OCI-LY7 (cell line): Measurements from ENCODE around the gene HAND2. TPM values are rescaled to one million over a fixed set of nuclear protein-coding genes. Genes with fewer than 3 reads are reported as not detected.

Experiments used
- BruUV-seq: library from RNA; stranded (reverse); fragments of 400-500 nt; replicated peaks from 2 replicates; lab custom pipeline; 2021; lab: Mats Ljungman, UMichigan
- CTCF ChIA-PET: fragments of 300-600 bp; sonication (Branson Sonifier 250); formaldehyde crosslinking; loops from one replicate; lab custom pipeline; 2022; ENCODE audit warnings: antibody characterized with exemption; ENCODE audit not compliant: unreplicated experiment; lab: Charles Lee
- POLR2A ChIA-PET: fragments of 300-600 bp; sonication (Branson Sonifier 250); formaldehyde crosslinking; loops from one replicate; lab custom pipeline; 2022; ENCODE audit warnings: antibody characterized with exemption; lab: Charles Lee
- DNase-seq: peaks from one replicate; pipeline ENCODE4 v3.0.0-alpha.2; 2015; ENCODE audit warnings: low spot score
- H2AFZ ChIP-seq: fragments of 200-600 bp; sonication (generic), shearing (Covaris generic); 2 replicates; pipeline ENCODE4 v1.6.1; 2014; ENCODE audit warnings: mild to moderate bottlenecking, antibody characterized with exemption, low read length, moderate library complexity
- H3K27ac ChIP-seq: fragments of 200-600 bp; sonication (generic); 2 replicates; pipeline ENCODE4 v1.5.1; 2014; ENCODE audit warnings: mixed run types, low read depth, mild to moderate bottlenecking, moderate library complexity, low read length, inconsistent platforms; ENCODE audit not compliant: poor library complexity, severe bottlenecking
- H3K36me3 ChIP-seq: fragments of 200-600 bp; sonication (generic); 2 replicates; pipeline ENCODE4 v1.6.1; 2014; ENCODE audit warnings: mild to moderate bottlenecking, antibody characterized with exemption, low read length, moderate library complexity, mixed read lengths; ENCODE audit not compliant: insufficient read depth
- H3K4me1 ChIP-seq: fragments of 200-600 bp; sonication (generic); 2 replicates; pipeline ENCODE4 v1.5.1; 2014; ENCODE audit warnings: mild to moderate bottlenecking, low read length; ENCODE audit not compliant: insufficient read depth, poor library complexity, severe bottlenecking
- H3K4me2 ChIP-seq: fragments of 200-600 bp; sonication (generic); 2 replicates; pipeline ENCODE4 v1.6.1; 2014; ENCODE audit warnings: mild to moderate bottlenecking, low read length
- H3K4me3 ChIP-seq: fragments of 200-600 bp; sonication (generic); 2 replicates; pipeline ENCODE4 v1.5.1; 2014; ENCODE audit warnings: mild to moderate bottlenecking, low read depth, low read length; ENCODE audit not compliant: poor library complexity, severe bottlenecking
- H3K79me2 ChIP-seq: fragments of 200-600 bp; sonication (generic); 2 replicates; pipeline ENCODE4 v1.6.1; 2016; ENCODE audit warnings: low read depth, mild to moderate bottlenecking, low read length, moderate library complexity, mixed read lengths; ENCODE audit not compliant: insufficient read depth
- H3K9me2 ChIP-seq: fragments of 200-600 bp; sonication (generic); 2 replicates; pipeline ENCODE4 v1.6.1; 2016; ENCODE audit warnings: mild to moderate bottlenecking, low read length, mixed read lengths; ENCODE audit not compliant: insufficient read depth
- H3K9me3 ChIP-seq: fragments of 200-600 bp; sonication (generic); 2 replicates; pipeline ENCODE4 v1.6.1; 2014; ENCODE audit warnings: mild to moderate bottlenecking, mixed run types, low read length, mixed read lengths
- H4K20me1 ChIP-seq: fragments of 200-600 bp; sonication (generic); 2 replicates; pipeline ENCODE4 v1.6.1; 2014; ENCODE audit warnings: mild to moderate bottlenecking, antibody characterized with exemption, low read length, moderate library complexity, mixed read lengths; ENCODE audit not compliant: insufficient read depth
- CTCF ChIP-seq: fragments of 200-600 bp; sonication (generic); conservative IDR thresholded peaks from 2 replicates; pipeline ENCODE4 v1.5.1; 2014; ENCODE audit warnings: mild to moderate bottlenecking, antibody characterized with exemption, low read length, moderate library complexity, mixed read lengths
- EZH2phosphoT487 ChIP-seq: fragments of 200-600 bp; sonication (generic); IDR thresholded peaks from 2 replicates; pipeline ENCODE4 v1.6.1; 2018; ENCODE audit warnings: low read depth, borderline replicate concordance, mild to moderate bottlenecking, mixed run types, antibody characterized with exemption, low read length, moderate library complexity, mixed read lengths
- intact Hi-C: fragments of 100-400 bp; cut with micrococcal nuclease; formaldehyde crosslinking; loops from one replicate; pipeline ENCODE4 v1.10.0; 2022; ENCODE audit not compliant: unreplicated experiment
- total RNA-seq, 2 experiments: library from RNA; depleted of rRNA in 1 of 2; stranded (reverse); fragments of >200 nt in 1 of 2; shearing (Covaris generic) in 1 of 2; gene quantifications; 2 replicates each; pipeline ENCODE4 v1.2.3, GENCODE V29; 2014 to 2022

HAND2 gene
- total RNA-seq, 2 experiments from 2014 or later: not detected

GRCh38 chr4:173565281-173565680 lies 35.3 kb upstream of the HAND2 start:
- Histone ChIP-seq H3K79me2 (no peaks in the 10 kb centered on the region), H3K9me3 (no peaks in the 10 kb centered on the region), H3K9me2 (no peaks in the 10 kb centered on the region), H3K4me2 (no peak overlapping the region), H3K27ac (no peak overlapping the region), H3K36me3 (no peaks in the 10 kb centered on the region), H3K4me3 (no peak overlapping the region), H3K4me1 (no peaks in the 10 kb centered on the region), H2AFZ (no peak overlapping the region), H4K20me1 (no peaks in the 10 kb centered on the region)
- POLR2A ChIA-PET: no interaction called here
- no TSS peak for BruUV-seq
- CTCF ChIA-PET: no interaction called here
- TF ChIP-seq EZH2phosphoT487 (no peak), CTCF (no peak)
- intact Hi-C loops: no loop called here
- no peak for DNase-seq

- no peaks in the 10 kb centered on the region for H3K4me1 ChIP-seq
- no peak overlapping the region for H2AFZ ChIP-seq
- no peaks in the 10 kb centered on the region for H3K9me3 ChIP-seq
- TF ChIP-seq CTCF: no peak
- TF ChIP-seq EZH2phosphoT487: no peak
- H3K36me3 ChIP-seq: no peaks in the 10 kb centered on the region
- no peaks in the 10 kb centered on the region for H3K9me2 ChIP-seq
- H3K79me2 ChIP-seq: no peaks in the 10 kb centered on the region
- no peak overlapping the region for H3K4me2 ChIP-seq
- intact Hi-C loops: no loop called here
- no peaks in the 10 kb centered on the region for H4K20me1 ChIP-seq
- no TSS peak for BruUV-seq
- H3K27ac ChIP-seq: no peak overlapping the region
- H3K4me3 ChIP-seq: no peak overlapping the region
- DNase-seq: no peak
- CTCF ChIA-PET: no interaction called here
- POLR2A ChIA-PET: no interaction called here
Measured at GRCh38 chr4:173564461-173564860, 34.4 kb upstream of the HAND2 start.

- Histone ChIP-seq H2AFZ (no peak overlapping the region), H3K27ac (no peak overlapping the region), H3K4me3 (no peak overlapping the region), H3K36me3 (no peaks in the 10 kb centered on the region), H3K4me2 (no peak overlapping the region), H3K9me2 (no peaks in the 10 kb centered on the region), H3K79me2 (no peaks in the 10 kb centered on the region), H3K9me3 (no peaks in the 10 kb centered on the region), H4K20me1 (no peaks in the 10 kb centered on the region), H3K4me1 (no peaks in the 10 kb centered on the region)
- CTCF ChIA-PET: no interaction called here
- no peak for DNase-seq
- no peak for TF ChIP-seq EZH2phosphoT487
- no peak for TF ChIP-seq CTCF
- no TSS peak for BruUV-seq
- intact Hi-C loops: no loop called here
- POLR2A ChIA-PET: interaction anchor here (1.1 to 1.2 kb wide), 2 partner anchors 13 kb away, joined by 3 to 4 read pairs; no protein-coding TSS in a partner anchor
Measured at GRCh38 chr4:173560896-173561295, 30.9 kb upstream of the HAND2 start.
